ENCODE data around the gene KRT1. TPM values are rescaled to one million over a fixed set of nuclear protein-coding genes. Genes with fewer than 3 reads are reported as not detected.

KRT1 gene
- total RNA-seq, 2 experiments from 2014 or later = not detected

DNA sequence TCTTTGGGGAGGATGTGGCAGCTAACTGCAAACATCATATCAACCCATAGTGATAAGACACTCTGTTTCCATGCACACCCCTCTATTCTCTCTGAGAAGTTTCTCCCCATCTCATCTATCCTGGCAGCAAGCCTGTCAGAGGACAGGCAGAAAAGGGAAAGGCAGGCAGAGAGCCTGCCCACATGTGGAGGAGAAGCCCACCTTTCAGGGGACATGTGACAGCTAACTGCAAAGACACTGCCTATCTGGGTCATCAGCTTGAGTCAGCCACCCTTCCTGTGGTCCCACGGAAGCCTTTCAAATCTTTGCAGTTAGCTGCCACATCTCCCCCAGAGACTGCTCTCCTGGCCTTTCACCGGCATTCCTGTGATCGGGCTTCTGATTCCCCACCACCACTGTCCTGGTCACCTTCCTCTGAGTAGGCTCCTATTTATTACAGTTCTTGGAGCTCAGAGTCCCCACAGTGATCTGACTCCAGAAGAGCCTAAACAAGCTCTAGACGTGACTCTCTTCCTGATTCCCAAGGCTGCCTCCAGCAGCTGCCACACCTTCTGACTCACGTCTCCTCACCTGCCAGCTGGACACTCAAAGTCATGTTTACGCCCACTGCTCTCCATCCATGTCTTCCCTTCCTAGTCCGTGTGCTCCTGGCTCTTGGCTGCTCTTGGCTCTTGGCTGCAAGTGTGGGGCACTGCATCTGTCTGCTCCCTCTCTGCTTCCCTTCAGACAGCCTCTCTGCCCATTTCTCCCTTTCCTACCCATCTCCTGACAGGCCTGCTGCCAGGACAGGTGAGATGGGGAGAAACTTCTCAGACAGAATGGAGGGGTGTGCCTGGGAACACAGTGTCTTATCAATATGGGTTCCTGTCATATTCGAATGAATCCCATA is 7.5 kb upstream of the KRT1 start:
- Mint-ChIP-seq H3K27ac (no peak overlapping the region), H3K36me3 (no peaks in the 10 kb centered on the region), H3K9me3 (no peaks in the 10 kb centered on the region), H3K4me1 (ENCODE audit: low read depth) (peaks cover 14% of the 10 kb centered on the region), H3K27me3 (no peaks in the 10 kb centered on the region), H3K4me3 (no peak overlapping the region)
- no peak for DNase-seq
- intact Hi-C loops (cut with micrococcal nuclease) = no loop called here
- CTCF ChIA-PET = no interaction called here
- POLR2A ChIA-PET = no interaction called here

- peaks cover 14% of the 10 kb centered on the region for H3K4me1 Mint-ChIP-seq (ENCODE audit: low read depth)
- no peaks in the 10 kb centered on the region for H3K9me3 Mint-ChIP-seq
- H3K36me3 Mint-ChIP-seq = no peaks in the 10 kb centered on the region
- DNase-seq = no peak
- ChIA-PET CTCF (interaction anchor here (0.6 kb wide), 1 partner anchor 1193 kb away, joined by 3 read pairs; no protein-coding TSS in a partner anchor), POLR2A (no interaction called here)
- intact Hi-C loops (cut with micrococcal nuclease) = no loop called here
- H3K27ac Mint-ChIP-seq = no peak overlapping the region
- H3K4me3 Mint-ChIP-seq = no peak overlapping the region
- no peaks in the 10 kb centered on the region for H3K27me3 Mint-ChIP-seq
Observed at GRCh38 chr12:52686756-52687487, 6.7 kb upstream of the KRT1 start.

- H3K36me3 Mint-ChIP-seq = no peaks in the 10 kb centered on the region
- no peaks in the 10 kb centered on the region for H3K9me3 Mint-ChIP-seq
- no peak overlapping the region for H3K4me3 Mint-ChIP-seq
- H3K27me3 Mint-ChIP-seq = no peaks in the 10 kb centered on the region
- POLR2A ChIA-PET = no interaction called here
- H3K4me1 Mint-ChIP-seq (ENCODE audit: low read depth) = peaks cover 16% of the 10 kb centered on the region
- CTCF ChIA-PET = no interaction called here
- no peak for DNase-seq
- H3K27ac Mint-ChIP-seq = no peak overlapping the region
- intact Hi-C loops (cut with micrococcal nuclease) = no loop called here
Observed at GRCh38 chr12:52686063-52686462, 5.9 kb upstream of the KRT1 start.

DNA sequence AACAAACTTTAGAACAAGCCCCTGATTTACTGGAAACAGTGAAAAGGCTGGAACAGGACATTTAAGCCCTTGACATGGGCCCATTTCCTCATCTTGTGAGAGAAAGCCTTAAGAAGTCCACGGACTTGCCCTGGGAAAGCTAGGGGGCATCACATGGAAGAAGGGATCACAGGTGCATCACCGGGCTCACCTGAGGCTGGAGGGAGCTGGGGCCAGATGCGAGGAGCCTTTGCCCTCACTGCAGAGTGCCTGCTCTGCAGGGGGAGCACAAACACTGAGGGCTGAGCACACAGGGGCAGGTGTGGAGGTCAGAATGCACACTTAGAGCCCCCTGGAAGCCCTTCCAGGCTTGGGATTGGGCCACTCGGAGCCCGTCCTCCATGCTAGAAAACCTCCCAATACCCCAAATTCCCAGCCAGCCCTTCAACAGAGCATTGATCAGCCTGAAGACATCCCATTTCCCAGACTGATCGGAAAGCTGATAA is 5.2 kb upstream of the KRT1 start:
- Mint-ChIP-seq H3K4me3 (no peak overlapping the region), H3K9me3 (no peaks in the 10 kb centered on the region), H3K27me3 (no peaks in the 10 kb centered on the region), H3K27ac (no peak overlapping the region), H3K36me3 (no peaks in the 10 kb centered on the region), H3K4me1 (ENCODE audit: low read depth) (peaks cover 14% of the 10 kb centered on the region)
- CTCF ChIA-PET = no interaction called here
- DNase-seq = no peak
- intact Hi-C loops (cut with micrococcal nuclease) = no loop called here
- POLR2A ChIA-PET = no interaction called here

DNA sequence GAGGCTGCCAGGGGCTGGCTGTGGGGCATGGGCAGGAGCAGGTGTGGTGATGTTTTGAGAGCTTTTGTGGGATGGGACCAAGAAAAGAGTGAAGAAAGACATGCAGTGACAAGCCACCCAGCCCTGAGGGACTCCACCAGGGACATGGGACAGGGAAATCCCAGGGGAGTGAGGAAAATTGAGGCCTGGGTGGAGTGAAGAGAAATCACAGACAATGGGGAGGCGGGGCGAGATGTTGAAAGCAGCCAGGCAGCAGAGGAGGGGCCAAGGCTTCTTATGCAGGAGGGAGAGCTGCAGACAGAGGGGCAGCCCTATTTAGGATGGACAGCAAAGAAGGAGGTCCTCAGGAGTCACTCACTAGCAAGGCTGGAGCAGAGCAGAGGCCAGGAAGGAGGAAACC is 4.2 kb upstream of the KRT1 start:
- no peak for DNase-seq
- no peak overlapping the region for H3K27ac Mint-ChIP-seq
- ChIA-PET CTCF (interaction anchor here (0.6 kb wide), 1 partner anchor 201 kb away, joined by 3 read pairs; no protein-coding TSS in a partner anchor), POLR2A (no interaction called here)
- peaks cover 3% of the 10 kb centered on the region for H3K27me3 Mint-ChIP-seq
- H3K4me3 Mint-ChIP-seq = no peak overlapping the region
- no peaks in the 10 kb centered on the region for H3K9me3 Mint-ChIP-seq
- H3K4me1 Mint-ChIP-seq (ENCODE audit: low read depth) = peaks cover 11% of the 10 kb centered on the region
- H3K36me3 Mint-ChIP-seq = no peaks in the 10 kb centered on the region
- intact Hi-C loops (cut with micrococcal nuclease) = no loop called here

GRCh38 chr12:52683575-52684300 is 3.5 kb upstream of the KRT1 start:
- peaks cover 11% of the 10 kb centered on the region for H3K4me1 Mint-ChIP-seq (ENCODE audit: low read depth)
- no peak overlapping the region for H3K27ac Mint-ChIP-seq
- intact Hi-C loops (cut with micrococcal nuclease) = no loop called here
- POLR2A ChIA-PET = no interaction called here
- no peak overlapping the region for H3K4me3 Mint-ChIP-seq
- no peaks in the 10 kb centered on the region for H3K9me3 Mint-ChIP-seq
- no peaks in the 10 kb centered on the region for H3K36me3 Mint-ChIP-seq
- CTCF ChIA-PET = interaction anchor here (0.6 kb wide), 1 partner anchor 201 kb away, joined by 3 read pairs; no protein-coding TSS in a partner anchor
- DNase-seq = no peak
- H3K27me3 Mint-ChIP-seq = peaks cover 4% of the 10 kb centered on the region

- peaks cover 6% of the 10 kb centered on the region for H3K27me3 Mint-ChIP-seq
- POLR2A ChIA-PET = no interaction called here
- H3K27ac Mint-ChIP-seq = no peak overlapping the region
- no peak for DNase-seq
- CTCF ChIA-PET = no interaction called here
- no peaks in the 10 kb centered on the region for H3K9me3 Mint-ChIP-seq
- intact Hi-C loops (cut with micrococcal nuclease) = no loop called here
- H3K4me1 Mint-ChIP-seq (ENCODE audit: low read depth) = peaks cover 11% of the 10 kb centered on the region
- no peak overlapping the region for H3K4me3 Mint-ChIP-seq
- H3K36me3 Mint-ChIP-seq = no peaks in the 10 kb centered on the region
Observed at GRCh38 chr12:52682938-52683574, 2.8 kb upstream of the KRT1 start.

DNA sequence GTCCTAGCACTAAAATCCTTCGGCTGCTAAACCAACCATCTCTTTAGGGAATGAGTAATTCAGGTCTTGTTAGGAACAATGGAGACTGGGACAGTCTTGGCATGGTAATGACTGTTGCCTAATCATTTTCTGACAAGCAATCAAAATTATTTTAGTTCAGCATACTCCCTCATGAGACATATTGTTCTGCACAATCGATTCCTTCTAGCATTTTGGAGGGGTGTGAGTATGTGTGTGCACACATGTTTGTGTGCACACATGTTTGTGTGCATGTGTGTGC is 2.1 kb upstream of the KRT1 start:
- Mint-ChIP-seq H3K27me3 (peaks cover 7% of the 10 kb centered on the region), H3K27ac (no peak overlapping the region), H3K36me3 (no peaks in the 10 kb centered on the region), H3K9me3 (no peaks in the 10 kb centered on the region), H3K4me1 (ENCODE audit: low read depth) (peaks cover 11% of the 10 kb centered on the region), H3K4me3 (no peak overlapping the region)
- POLR2A ChIA-PET = no interaction called here
- no peak for DNase-seq
- intact Hi-C loops (cut with micrococcal nuclease) = no loop called here
- CTCF ChIA-PET = no interaction called here

GRCh38 chr12:52681526-52682380 is 1.5 kb upstream of the KRT1 start:
- Mint-ChIP-seq H3K4me1 (ENCODE audit: low read depth) (peaks cover 11% of the 10 kb centered on the region), H3K27ac (no peak overlapping the region), H3K4me3 (no peak overlapping the region), H3K9me3 (no peaks in the 10 kb centered on the region), H3K36me3 (no peaks in the 10 kb centered on the region), H3K27me3 (peaks cover 7% of the 10 kb centered on the region)
- CTCF ChIA-PET = no interaction called here
- intact Hi-C loops (cut with micrococcal nuclease) = no loop called here
- POLR2A ChIA-PET = no interaction called here
- peak; percentile 22 for DNase-seq

DNA sequence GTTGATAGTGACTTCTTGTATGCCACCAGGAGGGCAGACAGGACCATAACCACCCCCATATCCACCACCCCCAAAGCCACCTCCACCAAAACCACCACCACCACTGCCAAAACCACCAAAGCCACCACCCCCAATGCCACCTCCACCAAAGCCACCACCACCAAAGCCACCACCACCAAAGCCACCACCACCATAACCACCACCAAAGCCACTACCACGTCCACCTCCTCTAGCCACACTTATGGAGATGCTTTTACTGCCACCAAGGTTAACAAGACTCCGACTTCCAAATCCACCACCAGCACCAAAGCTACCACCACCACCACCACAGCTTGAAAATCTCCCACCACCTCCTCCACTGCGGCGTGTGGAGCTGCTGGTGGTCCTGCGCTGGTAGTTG is 332 bp downstream of the KRT1 start:
- Mint-ChIP-seq H3K27me3 (peaks cover 7% of the 10 kb centered on the region), H3K27ac (no peak overlapping the region), H3K4me3 (no peak overlapping the region), H3K9me3 (no peaks in the 10 kb centered on the region), H3K36me3 (no peaks in the 10 kb centered on the region), H3K4me1 (ENCODE audit: low read depth) (peaks cover 11% of the 10 kb centered on the region)
- POLR2A ChIA-PET = no interaction called here
- DNase-seq = no peak
- intact Hi-C loops (cut with micrococcal nuclease) = no loop called here
- CTCF ChIA-PET = interaction anchor here (0.5 to 0.8 kb wide), 2 partner anchors 186 to 200 kb away, joined by 3 read pairs; no protein-coding TSS in a partner anchor

GRCh38 chr12:52677671-52678070 is 2.5 kb downstream of the KRT1 start:
- POLR2A ChIA-PET = no interaction called here
- no peaks in the 10 kb centered on the region for H3K36me3 Mint-ChIP-seq
- no peak overlapping the region for H3K27ac Mint-ChIP-seq
- DNase-seq = no peak
- intact Hi-C loops (cut with micrococcal nuclease) = no loop called here
- peaks cover 7% of the 10 kb centered on the region for H3K27me3 Mint-ChIP-seq
- no peak overlapping the region for H3K4me3 Mint-ChIP-seq
- peaks cover 11% of the 10 kb centered on the region for H3K4me1 Mint-ChIP-seq (ENCODE audit: low read depth)
- CTCF ChIA-PET = no interaction called here
- H3K9me3 Mint-ChIP-seq = no peaks in the 10 kb centered on the region

Data from activated CD4-positive, alpha-beta memory T cell treated with anti-CD3 and anti-CD28 coated beads for 36 hours (primary cell).